ENCODE data around the gene TCF25.

TCF25 gene

DNA sequence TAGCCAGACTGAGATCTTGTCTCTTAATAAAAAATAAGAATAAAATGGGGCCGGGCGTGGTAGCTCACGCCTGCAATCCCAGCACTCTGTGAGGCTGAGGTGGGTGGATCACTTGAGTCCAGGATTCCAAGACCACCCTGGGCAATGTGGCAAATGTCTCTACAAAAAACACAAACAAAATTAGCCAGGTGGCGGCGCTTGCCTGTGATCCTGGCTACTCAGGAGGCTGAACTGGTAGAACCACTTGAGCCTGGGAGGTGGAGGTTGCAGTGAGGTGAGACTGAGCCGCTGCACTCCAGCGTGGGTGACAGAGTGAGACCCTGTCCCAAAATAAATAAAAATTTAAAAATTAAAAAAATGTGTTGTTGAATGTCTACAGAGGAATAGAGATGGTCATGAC, 72.3 kb downstream of the TCF25 start:
- no peak for TF ChIP-seq CTCF (IDR thresholded peaks at IDR 0.05; ENCODE audit: control extremely low read depth, extremely low read depth, low read depth, missing control alignments)
- CTCF ChIA-PET = no interaction called here
- POLR2A ChIA-PET = no interaction called here
- no peak for DNase-seq (ENCODE audit: extremely low spot score)

- ChIA-PET CTCF (no interaction called here), POLR2A (interaction anchor here (0.6 kb wide), 1 partner anchor 73 kb away, joined by 4 read pairs; the partner anchor contains the start of gene TCF25)
- TF ChIP-seq CTCF (IDR thresholded peaks at IDR 0.05; ENCODE audit: control extremely low read depth, extremely low read depth, low read depth, missing control alignments) = no peak
- DNase-seq (ENCODE audit: extremely low spot score) = no peak
Observed at GRCh38 chr16:89946515-89946914, 73.1 kb downstream of the TCF25 start.

DNA sequence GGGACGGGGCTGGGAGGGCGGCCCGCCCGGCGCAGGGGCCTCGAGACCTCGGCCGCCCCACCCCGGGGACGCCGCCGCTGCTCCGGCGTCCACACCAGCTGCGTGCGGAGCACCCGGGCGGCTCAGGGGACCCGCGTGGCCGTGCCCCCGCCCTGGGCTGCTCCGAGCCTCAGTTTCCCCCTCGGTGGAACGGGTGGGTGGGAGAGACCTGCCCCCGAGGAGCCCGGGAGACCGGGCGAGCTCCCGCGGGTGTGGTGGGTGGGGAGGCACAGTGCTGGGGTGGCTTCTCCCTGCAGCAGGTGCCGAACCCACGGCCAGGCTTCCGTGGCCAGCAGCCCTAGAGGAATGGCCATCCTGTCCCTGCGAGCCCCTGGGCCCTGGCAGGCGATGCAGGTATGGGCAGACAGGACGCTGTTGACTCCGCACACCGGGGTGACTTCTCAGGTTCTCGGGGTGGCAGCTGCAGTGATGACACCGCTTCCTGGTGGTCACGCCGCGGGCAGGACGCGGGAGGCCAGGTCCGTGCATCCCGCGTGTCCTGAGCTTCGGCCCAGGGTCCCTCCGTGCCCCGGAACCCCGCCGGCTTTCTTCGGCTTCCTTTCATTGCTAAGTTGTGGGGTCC, 75.8 kb downstream of the TCF25 start:
- no peak for DNase-seq (ENCODE audit: extremely low spot score)
- POLR2A ChIA-PET = no interaction called here
- TF ChIP-seq CTCF (IDR thresholded peaks at IDR 0.05; ENCODE audit: control extremely low read depth, extremely low read depth, low read depth, missing control alignments) = no peak
- CTCF ChIA-PET = interaction anchor here (0.7 to 3.4 kb wide), 8 partner anchors 8 to 69 kb away, joined by 3 to 15 read pairs (median 4); no protein-coding TSS in a partner anchor

GRCh38 chr16:89949756-89950155, 76.4 kb downstream of the TCF25 start:
- TF ChIP-seq CTCF (IDR thresholded peaks at IDR 0.05; ENCODE audit: control extremely low read depth, extremely low read depth, low read depth, missing control alignments) = no peak
- CTCF ChIA-PET = interaction anchor here (0.7 to 3.4 kb wide), 8 partner anchors 8 to 68 kb away, joined by 3 to 15 read pairs (median 4); no protein-coding TSS in a partner anchor
- POLR2A ChIA-PET = no interaction called here
- DNase-seq (ENCODE audit: extremely low spot score) = no peak

- CTCF ChIA-PET = interaction anchor here (1.0 to 3.4 kb wide), 2 partner anchors 11 to 91 kb away, joined by 3 to 15 read pairs; no protein-coding TSS in a partner anchor
- DNase-seq (ENCODE audit: extremely low spot score) = no peak
- TF ChIP-seq CTCF (IDR thresholded peaks at IDR 0.05; ENCODE audit: control extremely low read depth, extremely low read depth, low read depth, missing control alignments) = no peak
- POLR2A ChIA-PET = no interaction called here
Observed at GRCh38 chr16:89951509-89951908, 78.1 kb downstream of the TCF25 start.

DNA sequence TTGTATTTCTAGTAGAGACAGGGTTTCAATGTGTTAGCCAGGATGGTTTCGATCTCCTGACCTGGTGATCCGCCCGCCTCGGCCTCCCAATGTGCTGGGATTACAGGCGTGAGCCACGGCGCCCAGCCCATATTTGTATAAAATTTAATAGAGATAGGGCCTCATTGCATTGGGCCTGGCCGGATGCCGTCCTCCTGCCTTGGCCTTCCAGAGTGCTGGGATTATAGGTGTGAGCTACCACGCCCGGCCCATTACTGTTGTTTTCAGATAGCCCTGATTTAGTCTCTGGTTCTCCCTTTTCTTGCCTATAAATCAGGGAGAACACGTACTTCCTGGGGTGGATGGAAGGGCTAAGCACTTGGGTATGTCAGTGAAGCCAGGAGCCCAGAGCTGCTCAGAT, 78.7 kb downstream of the TCF25 start:
- no peak for TF ChIP-seq CTCF (IDR thresholded peaks at IDR 0.05; ENCODE audit: control extremely low read depth, extremely low read depth, low read depth, missing control alignments)
- ChIA-PET CTCF (interaction anchor here (1.0 to 3.4 kb wide), 2 partner anchors 12 to 91 kb away, joined by 3 to 15 read pairs; no protein-coding TSS in a partner anchor), POLR2A (no interaction called here)
- no peak for DNase-seq (ENCODE audit: extremely low spot score)

Data from GM10248 (cell line).